DMS114 treated with DMSO at 0.1 percent for 48 hours (cell line): ENCODE measurements around the gene SIL1.

Experiments used
- DNase-seq: peaks from one replicate; lab custom pipeline; 2025; ENCODE audit not compliant: unreplicated experiment; lab: John Stamatoyannopoulos, UW

The SIL1 gene

DNA sequence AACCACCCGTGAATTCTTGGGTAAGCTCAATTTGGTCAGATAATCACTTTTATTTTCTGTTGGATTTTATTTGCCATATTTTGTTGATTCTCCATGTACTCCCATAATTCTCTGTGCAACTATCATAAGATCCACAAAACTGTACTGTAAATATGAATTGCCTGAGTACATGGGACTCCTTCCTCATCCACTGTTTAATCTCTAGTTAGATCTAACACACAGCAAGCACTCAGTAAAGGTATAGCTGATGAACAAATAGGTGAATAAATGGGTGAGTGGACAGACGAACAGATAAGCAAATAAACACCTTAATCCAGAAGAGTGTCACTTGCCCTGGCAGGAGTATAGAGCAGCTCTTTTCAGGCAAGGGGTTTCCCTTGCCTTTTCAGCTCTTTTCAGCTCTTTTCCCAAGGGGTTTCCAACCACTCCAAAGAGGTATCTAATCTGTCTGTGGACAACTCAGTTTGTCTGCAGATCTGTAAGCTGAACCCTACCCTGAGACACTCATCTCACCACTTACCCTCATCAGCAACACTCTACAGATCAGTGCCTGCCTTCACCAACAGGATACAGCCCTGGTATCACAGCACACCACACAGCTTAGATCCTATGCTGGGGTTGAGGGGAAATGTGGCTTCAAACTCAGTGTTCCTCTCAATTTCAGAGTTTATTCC lies 51.2 kb downstream of the SIL1 start:
- DNase-seq = no peak

DNA sequence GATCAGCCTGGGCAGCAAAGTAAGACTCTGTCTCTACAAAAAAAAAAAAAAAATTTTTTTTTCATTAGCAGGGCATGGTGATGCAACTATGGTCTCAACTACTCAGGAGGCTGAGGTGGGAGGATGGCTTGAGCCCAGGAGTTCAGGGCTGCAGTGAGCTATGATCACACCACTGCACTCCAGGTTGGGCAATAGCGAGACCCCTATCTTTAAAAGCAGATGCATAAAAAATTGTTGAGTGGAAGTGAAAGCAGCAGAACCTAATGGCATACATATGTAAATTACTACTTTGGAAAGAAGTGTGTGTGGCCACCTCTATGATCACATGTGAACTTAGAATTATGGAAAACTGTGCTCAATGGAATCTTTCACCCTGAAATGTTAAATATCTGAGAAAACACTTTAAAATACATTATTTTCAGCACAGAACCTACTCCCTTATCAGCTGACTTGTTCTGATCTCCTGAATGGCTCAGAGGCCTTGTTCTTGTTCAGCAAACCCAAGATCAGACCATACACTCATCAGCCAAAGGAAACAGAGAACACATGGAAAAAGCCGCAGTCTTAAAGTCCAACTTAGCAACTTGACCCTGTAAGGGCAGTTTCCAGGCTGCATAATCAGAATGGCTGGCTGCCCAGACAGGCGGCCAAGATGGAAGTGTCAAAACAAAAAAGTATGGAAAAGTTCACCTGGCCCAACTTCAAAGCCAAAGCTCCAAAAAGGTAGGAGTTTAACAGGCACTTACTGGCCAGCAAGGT lies 56.5 kb downstream of the SIL1 start:
- DNase-seq = no peak

DNA sequence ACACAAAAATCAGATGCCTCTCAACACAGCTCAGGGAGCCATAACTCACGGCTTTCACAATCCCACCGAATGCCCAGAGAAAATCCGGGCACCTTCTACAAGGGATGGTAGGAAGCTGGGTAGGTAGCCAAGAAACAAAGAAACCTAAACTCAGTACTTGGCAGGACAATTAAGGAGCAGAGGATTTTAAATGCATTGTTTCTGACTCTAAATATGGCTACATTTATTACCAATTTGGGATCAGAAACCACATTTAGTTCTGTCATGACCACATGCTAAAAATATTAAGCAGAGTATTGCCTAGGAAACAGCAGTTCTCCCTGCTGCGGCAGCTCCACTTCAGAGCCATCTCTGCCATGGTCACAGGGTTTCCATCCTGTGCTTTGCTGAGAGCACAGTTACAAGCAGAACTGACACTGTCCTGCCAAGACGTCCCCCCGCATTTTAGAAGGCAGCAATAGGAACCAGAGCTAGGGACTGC lies 57.5 kb downstream of the SIL1 start:
- no peak for DNase-seq

DNA sequence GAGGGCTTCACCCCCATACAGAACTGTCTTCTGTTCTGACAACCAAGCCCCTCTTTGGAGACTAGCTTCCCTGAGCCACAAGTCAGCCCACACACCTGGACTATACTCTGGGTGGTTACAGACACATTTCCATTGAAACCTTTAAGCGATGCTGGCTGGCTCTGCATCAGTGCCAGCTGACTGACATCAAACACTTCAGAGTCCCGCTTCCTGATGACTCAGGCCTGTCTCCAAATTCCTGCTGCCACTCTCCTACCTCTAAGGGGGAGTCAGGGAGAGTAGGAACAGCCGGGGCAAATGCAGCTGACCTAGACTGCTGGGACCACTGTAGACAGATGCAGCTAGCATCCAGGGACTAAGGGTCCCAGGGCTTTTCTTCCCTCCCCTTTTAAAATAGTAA lies 59.4 kb downstream of the SIL1 start:
- no peak for DNase-seq

DNA sequence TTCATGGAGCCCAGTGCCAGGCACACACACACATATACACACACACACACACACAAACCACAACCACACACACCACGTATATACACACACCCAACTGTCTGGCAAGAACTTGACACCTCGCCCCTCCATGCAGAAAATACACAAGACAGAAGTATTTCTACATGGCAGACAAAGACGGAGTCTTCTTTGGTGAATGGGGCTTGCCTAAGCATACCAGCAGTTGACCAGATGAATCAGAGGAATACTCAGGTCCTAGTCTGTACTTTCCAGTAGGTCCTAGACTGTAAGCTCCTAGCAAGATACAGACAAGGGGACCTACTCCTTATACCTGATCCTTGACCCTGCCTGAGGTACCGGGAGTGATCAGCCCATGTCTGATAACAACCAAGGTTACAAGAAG lies 60.1 kb downstream of the SIL1 start:
- DNase-seq = no peak

DNA sequence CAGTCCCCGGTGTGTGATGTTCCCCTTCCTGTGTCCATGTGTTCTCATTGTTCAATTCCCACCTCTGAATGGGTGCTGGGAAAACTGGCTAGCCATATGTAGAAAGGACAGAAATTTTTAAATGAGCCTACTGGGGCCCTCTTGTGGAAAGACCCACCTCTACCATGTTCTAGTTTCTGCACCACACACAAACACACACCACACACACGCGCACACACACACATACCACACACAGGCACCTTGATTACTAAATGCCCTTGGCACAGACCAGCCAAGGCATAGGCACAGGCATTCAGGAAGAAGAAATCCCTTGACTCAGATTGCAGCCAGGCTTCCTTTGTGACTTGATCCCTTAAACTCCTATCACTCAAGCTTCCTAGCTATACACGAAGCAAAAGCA lies 60.5 kb downstream of the SIL1 start:
- DNase-seq = no peak

DNA sequence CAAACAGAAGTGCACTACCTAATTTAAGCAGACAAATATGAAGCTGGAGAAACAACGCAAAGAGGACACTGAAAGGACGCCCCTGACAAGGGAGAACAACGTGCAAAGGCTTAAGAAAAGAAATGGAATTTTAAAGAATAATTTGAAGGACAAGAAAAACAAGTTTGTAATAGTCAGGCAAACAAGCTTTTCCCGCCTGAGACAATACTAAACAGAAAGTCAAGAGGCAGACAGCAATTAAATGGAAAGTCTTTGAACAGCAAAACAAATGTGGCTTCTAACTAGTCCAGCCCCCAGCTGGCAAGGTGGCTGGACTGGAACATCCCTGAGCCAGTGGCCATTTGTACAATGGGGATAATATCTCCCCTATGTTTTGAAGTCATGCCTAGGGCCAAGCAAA lies 63.3 kb downstream of the SIL1 start:
- DNase-seq = no peak

DNA sequence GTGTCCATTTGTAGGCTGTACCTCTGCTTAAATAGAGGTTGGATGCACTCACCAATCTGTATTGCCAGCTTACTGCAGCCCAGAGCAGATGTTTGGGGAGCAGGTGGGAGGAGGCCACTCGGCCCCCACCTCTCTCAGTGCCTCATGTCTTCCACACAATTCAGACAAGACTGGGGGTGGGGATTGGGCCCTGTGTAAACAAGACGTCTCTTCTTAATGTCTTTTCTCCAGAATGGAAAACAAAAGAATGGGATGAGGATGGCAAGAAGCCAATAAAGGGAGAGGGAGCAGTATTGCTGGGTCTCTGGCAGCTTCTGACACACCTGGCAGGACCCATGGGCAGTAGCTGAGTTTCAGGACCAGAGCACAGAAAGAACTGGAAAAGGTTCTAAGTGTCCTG lies 64.9 kb downstream of the SIL1 start:
- DNase-seq = no peak

DNA sequence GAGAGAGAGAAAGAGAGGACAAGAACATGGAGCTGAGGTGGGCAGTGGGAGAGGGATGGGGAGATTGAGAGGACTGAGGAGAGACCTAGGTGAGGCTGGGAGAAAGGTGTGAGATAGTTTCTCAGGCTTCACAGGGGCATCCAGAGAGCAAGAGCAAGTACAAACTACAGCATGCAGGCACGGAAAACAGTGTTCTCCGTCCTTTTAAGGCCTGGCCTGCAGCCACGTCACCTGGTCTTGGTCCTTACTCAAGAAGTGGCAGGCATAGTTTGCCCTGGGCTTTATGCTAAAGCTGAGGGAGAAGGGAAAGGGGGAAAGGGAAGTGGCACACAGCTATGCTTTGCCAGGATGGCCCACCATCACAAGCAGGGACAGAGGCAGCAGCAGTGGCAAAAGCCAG lies 65.7 kb downstream of the SIL1 start:
- DNase-seq = no peak

DNA sequence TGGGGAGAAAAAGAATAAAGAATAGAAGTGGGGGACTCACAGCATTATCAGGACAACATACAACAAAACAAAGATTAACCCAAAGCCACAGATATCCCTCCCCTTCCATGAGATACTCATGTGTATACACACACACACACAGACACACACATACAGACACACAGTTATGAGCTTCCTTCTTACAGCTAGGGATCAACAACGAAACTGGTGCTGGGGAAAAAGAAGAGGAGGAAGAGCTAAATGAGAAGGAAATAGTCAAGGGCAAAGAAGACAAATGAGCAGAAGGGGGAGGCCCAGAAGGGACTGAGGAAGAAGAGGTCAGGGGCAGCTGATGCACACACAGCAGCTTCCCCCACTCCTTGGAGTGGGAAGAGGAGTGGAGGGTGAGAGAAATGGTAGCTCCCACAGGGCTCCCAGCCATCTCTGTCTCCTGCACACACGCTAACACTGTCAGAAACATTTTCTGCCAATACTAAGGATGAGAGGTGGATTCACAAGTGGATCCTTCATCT lies 66.2 kb downstream of the SIL1 start:
- no peak for DNase-seq

DNA sequence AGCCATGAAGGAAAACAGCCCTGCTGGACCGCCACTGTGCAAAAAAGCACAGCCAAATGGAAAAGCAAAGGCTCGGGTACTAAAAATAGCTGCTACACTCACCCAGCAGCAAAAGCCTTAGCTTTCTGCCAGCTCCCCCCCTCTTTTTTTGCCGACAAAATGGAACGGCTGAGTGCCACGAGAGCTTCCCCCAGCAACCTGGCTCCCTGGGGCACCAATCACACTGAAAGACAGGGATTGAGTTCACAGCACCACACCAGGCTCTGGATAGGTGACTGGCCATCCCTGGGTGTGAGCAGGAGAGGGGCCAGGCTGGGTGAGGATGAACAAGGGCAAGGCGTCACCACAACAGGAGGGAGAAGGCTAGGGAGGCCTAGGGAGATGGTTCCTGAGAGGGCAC lies 66.7 kb downstream of the SIL1 start:
- DNase-seq = no peak

DNA sequence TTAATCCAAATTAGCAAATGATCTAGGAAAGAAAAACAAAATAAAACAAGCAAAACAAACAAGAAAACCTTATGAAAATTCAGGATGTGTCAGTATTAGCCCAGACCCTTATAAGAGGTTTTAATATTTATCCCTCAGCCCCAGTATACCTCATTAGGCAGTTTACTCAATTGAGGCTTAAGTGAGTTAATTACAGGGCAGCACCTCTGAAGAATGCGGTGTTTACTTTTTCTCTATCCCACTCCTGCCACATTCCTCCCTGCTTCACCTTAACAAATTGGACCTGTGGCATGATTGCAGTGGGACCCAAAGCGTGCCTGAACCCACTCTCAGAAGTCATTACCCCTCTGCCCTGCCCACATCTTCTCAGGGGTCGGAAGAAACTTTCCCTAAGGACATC lies 67.1 kb downstream of the SIL1 start:
- no peak for DNase-seq

DNA sequence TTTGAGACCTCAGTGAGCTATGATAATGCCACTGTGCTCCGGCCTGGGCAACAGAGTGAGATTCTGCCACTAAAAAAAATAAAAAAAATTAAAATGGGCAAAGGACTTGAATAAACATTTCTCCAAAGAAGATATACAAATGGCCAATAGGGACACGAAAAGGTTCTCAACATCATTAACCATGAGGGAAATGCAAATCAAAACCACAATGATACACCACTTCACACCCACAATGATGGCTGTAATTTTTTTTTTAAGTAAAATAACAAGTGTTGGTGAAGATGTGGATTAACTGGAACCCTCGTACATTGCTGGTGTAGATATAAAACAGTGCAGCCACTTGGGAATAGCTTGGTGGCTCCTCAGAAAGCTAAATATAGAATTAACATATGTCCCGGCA lies 68.0 kb downstream of the SIL1 start:
- DNase-seq = no peak

DNA sequence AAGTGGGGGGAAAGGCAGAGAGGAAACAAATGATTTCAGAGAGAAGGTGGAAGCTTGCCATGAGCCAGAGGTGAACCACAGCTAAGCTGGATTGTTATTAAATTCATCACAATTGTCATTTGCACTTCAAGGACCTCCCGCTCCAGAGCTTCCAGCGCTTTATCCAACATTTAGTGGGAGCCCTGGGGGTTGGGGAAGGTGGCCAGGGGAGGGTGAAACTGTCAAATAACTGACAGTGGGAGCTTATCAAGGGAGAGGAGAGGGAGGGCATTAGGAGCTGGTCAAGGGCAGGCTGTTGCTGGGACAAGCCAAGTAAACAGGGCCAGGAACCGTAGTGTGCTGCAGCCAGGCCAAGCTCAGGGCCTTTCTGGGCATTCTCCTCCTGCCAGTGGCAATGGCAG lies 71.5 kb downstream of the SIL1 start:
- no peak for DNase-seq

DNA sequence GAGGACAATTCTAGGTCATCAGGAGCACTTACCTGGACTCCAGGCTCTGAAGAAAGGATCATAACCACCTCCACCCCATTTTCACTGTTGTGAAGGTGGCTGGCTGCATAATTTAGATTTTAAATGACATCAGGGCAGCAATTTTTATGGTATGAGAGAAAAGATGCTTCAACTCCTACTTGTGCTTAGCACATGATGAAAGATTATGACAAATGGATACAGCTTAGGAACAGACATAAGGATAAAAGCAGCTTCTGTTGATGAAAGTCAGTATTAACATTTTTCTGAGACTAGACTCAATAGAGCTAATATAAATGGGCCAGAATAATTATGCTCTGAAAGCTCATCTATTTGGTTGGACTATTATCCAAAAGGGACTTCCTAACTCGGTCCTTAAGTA lies 72.2 kb downstream of the SIL1 start:
- no peak for DNase-seq

DNA sequence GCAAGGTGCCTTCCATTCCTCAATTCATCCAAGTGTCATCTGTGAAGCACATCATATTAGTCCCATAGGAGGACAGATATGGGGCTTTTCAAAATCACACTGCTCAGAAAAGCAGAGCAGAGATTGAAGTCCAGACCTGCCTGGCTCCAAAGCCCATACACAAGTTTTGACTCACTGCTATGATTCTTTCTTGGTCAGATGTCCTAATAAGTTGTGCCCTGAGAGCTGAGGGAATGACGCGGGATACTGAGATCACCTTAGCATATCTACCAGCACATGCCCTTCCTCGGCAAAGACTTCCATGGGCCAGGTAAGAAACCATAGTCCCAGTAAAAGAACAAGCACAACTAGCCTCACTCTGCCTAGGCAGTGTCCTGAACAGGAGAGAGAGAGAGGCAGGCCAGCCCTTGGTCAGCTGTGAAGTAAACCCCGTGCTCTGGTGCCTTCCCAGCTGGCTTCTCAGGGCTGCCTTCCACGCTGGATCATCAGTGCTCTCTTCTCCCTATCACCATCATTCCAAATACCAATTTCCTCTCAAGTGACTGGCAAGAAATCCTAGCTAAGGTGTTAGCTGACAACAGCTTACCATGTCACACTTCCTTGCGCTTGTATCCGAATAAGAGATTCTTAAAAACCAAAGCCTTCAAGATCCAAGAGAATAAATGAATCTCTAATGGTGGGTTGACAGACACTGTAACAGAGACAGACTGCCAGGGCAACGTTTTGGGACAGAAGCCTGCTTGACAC lies 73.2 kb downstream of the SIL1 start:
- DNase-seq = no peak

DNA sequence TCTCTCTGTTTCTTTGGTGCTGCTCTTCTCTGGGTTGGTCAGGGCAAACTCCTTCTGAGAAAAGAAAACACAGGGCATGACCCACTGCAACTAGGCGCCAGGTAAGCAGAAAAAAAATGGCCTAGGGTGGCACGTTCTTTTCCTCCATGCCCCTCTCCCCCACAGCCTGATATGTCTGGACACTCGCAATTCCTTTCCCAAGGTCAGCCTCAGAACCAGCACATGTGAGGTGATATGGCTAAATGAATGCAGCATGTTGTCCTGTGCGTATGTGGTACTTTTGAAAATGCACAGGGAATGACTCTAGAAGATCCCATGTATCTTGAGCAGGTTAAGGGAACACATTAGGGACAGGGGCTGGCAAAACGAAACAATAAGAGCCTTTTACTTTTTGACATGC lies 77.0 kb downstream of the SIL1 start:
- no peak for DNase-seq

DNA sequence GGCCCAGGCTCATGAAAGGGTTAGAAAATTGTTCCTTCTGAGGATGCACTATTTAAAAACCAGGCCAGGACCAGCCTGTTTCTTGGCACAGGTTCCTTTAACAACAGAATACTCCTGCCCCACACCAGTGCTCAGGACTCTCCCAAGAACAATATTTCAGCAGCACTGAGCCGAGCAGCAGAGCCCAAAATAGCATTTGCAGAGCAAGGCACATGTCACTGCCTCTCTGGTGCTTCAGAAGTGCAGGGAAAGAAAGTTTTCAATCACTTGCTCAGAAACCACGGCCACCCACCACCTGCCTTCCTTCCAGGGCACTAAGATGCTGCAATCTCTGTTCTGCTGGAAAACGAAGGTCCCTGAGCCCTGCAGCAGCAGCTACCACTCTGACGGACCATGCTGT lies 77.6 kb downstream of the SIL1 start:
- no peak for DNase-seq

DNA sequence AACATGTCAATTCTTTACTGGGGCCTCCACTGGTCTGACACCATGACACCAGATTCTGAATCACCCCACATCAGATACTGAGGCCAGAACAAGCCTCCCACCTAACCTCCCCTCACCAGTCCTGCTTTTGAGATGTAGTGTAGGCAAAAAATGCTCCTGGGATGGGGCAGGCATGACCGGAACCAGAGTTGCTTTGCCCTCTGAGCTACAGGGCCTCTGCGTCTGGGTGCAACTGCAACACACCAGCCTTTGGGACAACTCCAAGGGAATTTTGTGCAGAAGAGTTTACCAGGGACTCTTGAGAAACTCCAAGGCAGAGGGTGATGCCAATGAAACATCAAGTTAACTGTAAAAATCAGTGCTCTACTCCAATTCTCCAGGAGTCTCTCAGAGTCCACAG lies 79.4 kb downstream of the SIL1 start:
- no peak for DNase-seq

DNA sequence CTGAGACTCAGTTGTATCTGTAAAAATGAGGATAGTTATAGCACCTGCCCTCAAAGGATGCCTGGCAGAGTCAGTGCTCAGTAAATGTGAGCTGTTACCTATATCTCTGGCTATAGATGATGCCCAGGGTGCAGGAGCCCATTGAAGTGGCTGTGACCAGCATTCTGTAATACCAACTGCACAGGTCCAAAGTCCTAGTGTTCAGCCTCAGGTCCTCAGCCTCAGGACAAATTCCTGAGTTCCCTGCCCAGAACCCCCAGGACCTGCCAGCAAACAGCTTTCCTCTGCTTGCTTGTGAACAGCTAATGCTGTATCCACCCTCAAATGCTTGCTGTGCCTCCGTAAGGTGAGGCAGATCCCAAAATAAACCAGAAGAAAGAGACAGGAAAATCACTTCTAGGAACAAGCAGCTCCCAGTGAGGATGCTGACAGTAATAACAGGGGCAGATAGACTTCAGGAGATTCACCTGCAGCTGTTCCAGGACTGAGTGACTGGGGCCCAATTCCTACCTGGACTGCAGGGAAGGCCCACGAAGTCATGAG lies 80.8 kb downstream of the SIL1 start:
- DNase-seq = no peak

DNA sequence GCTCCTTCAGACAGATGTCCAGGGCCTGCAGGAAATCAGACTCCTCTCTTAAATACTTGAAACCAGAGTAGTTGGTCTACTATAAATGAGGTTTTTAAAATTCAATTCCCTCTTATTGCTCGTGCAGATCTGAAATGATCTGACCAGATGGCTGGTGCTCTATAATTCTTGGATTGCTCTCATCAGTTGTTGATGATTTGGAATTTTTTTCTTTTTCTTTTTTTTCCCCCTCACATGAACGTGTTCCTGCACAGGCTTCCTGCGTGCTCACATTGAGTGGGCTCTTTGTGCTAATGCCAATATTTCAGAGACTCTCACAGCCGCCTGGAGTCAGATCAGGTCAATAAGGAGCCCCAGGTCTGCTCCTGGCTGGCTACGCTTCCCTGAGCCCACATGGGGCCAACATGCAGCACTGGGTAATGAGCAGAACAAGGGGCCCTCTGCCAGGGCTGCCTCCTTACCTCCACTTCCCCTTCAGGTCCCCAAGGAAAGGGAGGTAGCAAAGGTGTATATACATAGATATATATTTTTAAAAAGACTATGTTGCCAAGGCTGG lies 82.0 kb downstream of the SIL1 start:
- no peak for DNase-seq
